K562 (cell line): ENCODE results near the gene MIER2. TPM values are rescaled to one million over a fixed set of nuclear protein-coding genes. Genes with fewer than 3 reads are reported as not detected.
A peak's percentile ranks its signal among the peaks of the same experiment; 100 is the strongest.

Experiments
- ATAC-seq: fragments of 200-7000 bp; cut with Tn5 transposase; 3 replicates; pipeline ENCODE4 v1.9.1; 2020; ENCODE audit warnings: moderate library complexity
- BruUV-seq: library from RNA; stranded (reverse); fragments of 400-500 nt; replicated peaks from 2 replicates; lab custom pipeline; 2021; lab: Mats Ljungman, UMichigan
- CTCF ChIA-PET: fragments of 300-600 bp; formaldehyde crosslinking; extraction: SDS; loops from one replicate; lab custom pipeline; 2021; ENCODE audit warnings: low intra/inter-chr PET ratio; lab: Yijun Ruan, JAX
- POLR2A ChIA-PET: fragments of 300-600, 350-650 bp; sonication (Branson Sonifier 250); formaldehyde crosslinking; extraction: SDS; loops from one replicate; lab custom pipeline; 2021; ENCODE audit warnings: antibody characterized with exemption, inconsistent platforms; lab: Yijun Ruan, JAX
- DNase-seq, 4 experiments: peaks; one replicate each; pipeline versions ENCODE4 v3.0.0 to v3.0.0-alpha.2; 2011 to 2018; ENCODE audit warnings: low spot score in 3 of 4, mixed read lengths in 3 of 4; ENCODE audit errors: extremely low read depth in 1 of 4
- FAIRE-seq: peaks from 2 replicates; lab custom pipeline; 2011; peaks lifted over from hg19 to GRCh38; lab: Jason Lieb, UNC
- H2AFZ ChIP-seq: 2 replicates; pipeline ENCODE4 v1.6.0; 2011; ENCODE audit warnings: low read depth, low read length, control low read depth, inconsistent platforms
- H3K27ac ChIP-seq: fragments of 200-600 bp; 3 replicates; pipeline ENCODE4 v1.8.0; 2011; ENCODE audit warnings: low read depth, mild to moderate bottlenecking, control low read depth, inconsistent platforms, low read length, moderate library complexity, mixed read lengths; ENCODE audit errors: extremely low read depth
- H3K27me3 ChIP-seq, 2 experiments: fragments of 300-600 bp in 1 of 2; 2 replicates in 1 of 2; 3 replicates in 1 of 2; pipeline versions ENCODE4 v1.6.0 to v1.8.0; 2011; ENCODE audit warnings: inconsistent platforms in 2 of 2, low read length in 2 of 2, mild to moderate bottlenecking in 1 of 2, mixed read lengths in 1 of 2, moderate library complexity in 1 of 2; ENCODE audit not compliant: control insufficient read depth in 2 of 2, insufficient read depth in 2 of 2
- H3K36me3 ChIP-seq: fragments of 300-600 bp; 3 replicates; pipeline ENCODE4 v1.8.0; 2011; ENCODE audit warnings: mild to moderate bottlenecking, low read length, inconsistent platforms; ENCODE audit not compliant: control insufficient read depth, insufficient read depth
- H3K4me1 ChIP-seq, 2 experiments: fragments of 200-600 bp in 1 of 2; replicated peaks in 1 of 2; 2 replicates in 1 of 2; 3 replicates in 1 of 2; pipeline versions ENCODE4 v1.5.1 to v1.8.0; 2011; ENCODE audit warnings: inconsistent platforms in 2 of 2, low read length in 2 of 2, mild to moderate bottlenecking in 1 of 2, mixed read lengths in 1 of 2, moderate library complexity in 1 of 2; ENCODE audit not compliant: control insufficient read depth in 2 of 2, insufficient read depth in 2 of 2
- H3K4me2 ChIP-seq: 2 replicates; pipeline ENCODE4 v1.6.1; 2011; ENCODE audit warnings: low read length, control low read depth, inconsistent platforms, mixed read lengths; ENCODE audit not compliant: insufficient read depth
- H3K4me3 ChIP-seq: fragments of 200-600 bp; sonication (generic), shearing (Covaris generic); 2 replicates; pipeline ENCODE4 v1.5.1; 2016; ENCODE audit warnings: control low read depth, inconsistent platforms
- H3K79me2 ChIP-seq: fragments of 200-600 bp; 3 replicates; pipeline ENCODE4 v1.8.0; 2011; ENCODE audit warnings: low read length, inconsistent platforms; ENCODE audit not compliant: control insufficient read depth, insufficient read depth
- H3K9ac ChIP-seq, 2 experiments: 2 replicates each; pipeline versions ENCODE4 v1.6.0 to v1.6.1; 2011; ENCODE audit warnings: low read depth in 2 of 2, low read length in 2 of 2, control low read depth in 1 of 2, inconsistent platforms in 1 of 2, mild to moderate bottlenecking in 1 of 2, mixed read lengths in 1 of 2; ENCODE audit not compliant: insufficient read depth in 1 of 2
- H3K9me1 ChIP-seq: one replicate; pipeline ENCODE4 v1.6.0; 2011; ENCODE audit warnings: inconsistent platforms, mild to moderate bottlenecking, low read length, moderate library complexity; ENCODE audit not compliant: control insufficient read depth, insufficient read depth
- H3K9me3 ChIP-seq: replicated peaks from 2 replicates; pipeline ENCODE4 v1.5.1; 2011; ENCODE audit warnings: low read depth, low read length, inconsistent platforms; ENCODE audit not compliant: control insufficient read depth, insufficient read depth
- H4K20me1 ChIP-seq: replicated peaks from 2 replicates; pipeline ENCODE4 v1.6.1; 2011; ENCODE audit warnings: low read length, inconsistent platforms, mixed read lengths; ENCODE audit not compliant: control insufficient read depth, insufficient read depth
- BMI1 ChIP-seq: fragments of 150-350 bp; IDR thresholded peaks from 2 replicates; pipeline ENCODE4 v1.6.1; 2014; ENCODE audit warnings: low read length
- ETV6 ChIP-seq, 3 experiments: fragments of 150-350 bp in 1 of 3; sonication (generic) in 1 of 3; formaldehyde crosslinking in 1 of 3; IDR thresholded peaks; 2 replicates each; pipeline versions ENCODE4 v1.6.1 to v1.8.0; 2014 to 2022; ENCODE audit warnings: borderline replicate concordance in 2 of 3, low read depth in 2 of 3, antibody characterized with exemption in 1 of 3, low read length in 1 of 3, mild to moderate bottlenecking in 1 of 3, missing genetic modification reagents in 1 of 3
- GATA2 ChIP-seq: sonication (generic); formaldehyde crosslinking; IDR thresholded peaks from 2 replicates; pipeline ENCODE4 v1.4.0; 2020; ENCODE audit warnings: mild to moderate bottlenecking, missing genetic modification reagents
- MAFG ChIP-seq: fragments of 450-650 bp; conservative IDR thresholded peaks from 2 replicates; pipeline ENCODE4 v1.6.1; 2016; ENCODE audit warnings: missing genetic modification characterization, missing compliant biosample characterization
- MECOM ChIP-seq: fragments of 250-450 bp; sonication (Bioruptor Pico); IDR thresholded peaks from 2 replicates; pipeline ENCODE4 v1.8.0; 2022; ENCODE audit warnings: inconsistent platforms
- NR2C1 ChIP-seq, 2 experiments: fragments of 450-650 bp; IDR thresholded peaks; 2 replicates each; pipeline ENCODE4 v1.6.1; 2017; ENCODE audit warnings: mild to moderate bottlenecking in 2 of 2, antibody characterized with exemption in 1 of 2, inconsistent platforms in 1 of 2, missing compliant biosample characterization in 1 of 2, missing genetic modification characterization in 1 of 2
- POLR2H ChIP-seq: IDR thresholded peaks from 2 replicates; pipeline ENCODE4 v1.6.1; 2016; ENCODE audit warnings: missing genetic modification characterization, low read depth, mild to moderate bottlenecking, control low read depth, missing compliant biosample characterization, moderate library complexity
- SMAD3 ChIP-seq: fragments of 450-650 bp; formaldehyde crosslinking; conservative IDR thresholded peaks from 2 replicates; pipeline ENCODE4 v1.4.0; 2020; ENCODE audit warnings: mild to moderate bottlenecking
- ZNF124 ChIP-seq: sonication (generic); formaldehyde crosslinking; IDR thresholded peaks from 2 replicates; pipeline ENCODE4 v1.8.1; 2022; ENCODE audit warnings: missing genetic modification reagents
- WGBS: fragments of 100-300 bp; shearing (Covaris generic); methylation state at CpG from one replicate; pipeline ENCODE4 v1.1.6; 2016; ENCODE audit warnings: low coverage, mixed read lengths; ENCODE audit not compliant: insufficient coverage; ENCODE audit errors: missing lambda C conversion rate; 5-methylcytosine and 5-hydroxymethylcytosine counted together
- in situ Hi-C: fragments of 300-500 bp; cut with MboI; formaldehyde crosslinking; loops from 4 replicates; pipeline ENCODE4 v1.15.0; 2018; ENCODE audit warnings: inconsistent platforms, mixed read lengths
- intact Hi-C: fragments of 100-400 bp; cut with micrococcal nuclease; formaldehyde crosslinking; loops from 2 replicates; pipeline ENCODE4 v1.14.2; 2022
- polyA plus RNA-seq, 8 experiments: library from polyadenylated mRNA; depleted of rRNA in 4 of 8; stranded (reverse) in 5 of 8; unstranded in 3 of 8; fragments of >200 nt; fragmentation: Nextera tagmentation in 2 of 8; fragmentation: Illumina TruSeq in 1 of 8; extraction: Ambion mirVana in 2 of 8; extraction: Trizol in 1 of 8; gene quantifications; 2 replicates each; pipeline versions ENCODE4 v1.2.1 to v1.2.3, GENCODE V29; 2011 to 2014; ENCODE audit warnings: inconsistent platforms in 1 of 8, missing spikeins in 1 of 8
- total RNA-seq, 7 experiments: library from RNA; depleted of rRNA in 6 of 7; stranded (reverse); fragments of >200 nt in 6 of 7; fragmentation: Illumina TruSeq in 2 of 7; extraction: Trizol in 2 of 7; gene quantifications; 2 replicates each; pipeline versions ENCODE4 v1.2.1 to v1.2.3, GENCODE V29; 2011 to 2021; ENCODE audit warnings: low replicate concordance in 1 of 7
- TF ChIP-seq, protein P1 (sequence below): fragments of 450-650 bp; formaldehyde crosslinking; IDR thresholded peaks from 2 replicates; pipeline ENCODE4 v1.4.0; 2020; ENCODE audit warnings: mild to moderate bottlenecking, mixed read lengths
- TF ChIP-seq, protein P2 (sequence below): fragments of 250-450 bp; sonication (Bioruptor Pico); IDR thresholded peaks from 2 replicates; pipeline ENCODE4 v1.5.0; 2020; ENCODE audit warnings: mild to moderate bottlenecking, borderline replicate concordance

The MIER2 gene
- total and polyA plus RNA-seq, 9 of the 15 experiments (the other 6 are each of a cell fraction or from before 2014, with no cell fraction given): 0.46 to 34.7 (median 15.6) TPM

DNA sequence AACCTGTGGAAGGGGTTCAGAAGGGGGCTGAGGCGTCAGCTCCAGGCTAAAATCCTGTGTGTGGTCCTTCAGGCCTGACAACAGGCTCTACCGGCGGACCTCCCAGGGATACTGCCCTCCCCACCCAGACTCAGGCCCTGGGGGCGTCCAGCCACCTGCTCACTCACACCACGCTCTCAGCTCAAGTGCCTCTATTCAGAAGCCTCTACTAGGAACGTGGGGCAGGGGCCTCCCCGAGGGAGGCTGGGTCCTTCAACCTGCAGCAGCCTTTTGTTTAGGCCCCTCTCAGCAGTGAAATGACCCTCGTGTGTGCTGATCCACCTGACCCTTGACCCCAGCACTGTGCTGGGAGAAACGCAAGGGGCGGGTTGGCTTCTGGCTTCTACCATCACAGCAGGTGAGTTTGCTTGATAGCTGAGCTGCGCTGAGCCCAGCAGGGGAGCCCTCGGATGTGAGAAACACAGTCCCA, 64.0 kb downstream of the MIER2 start:
- Histone ChIP-seq H3K4me1 (peaks cover 0 to 15% of the 10 kb centered on the region in 2 experiments; a peak in 1 of 5 replicates), H3K9me1 (no peaks in the 10 kb centered on the region), H3K4me3 (no peak overlapping the region), H3K27ac (no peak overlapping the region), H2AFZ (no peak overlapping the region), H3K4me2 (no peak overlapping the region), H3K79me2 (no peaks in the 10 kb centered on the region), H3K36me3 (no peaks in the 10 kb centered on the region), H3K9ac (no peak overlapping the region; a peak in 1 of 4 replicates), H3K9me3 (no peaks in the 10 kb centered on the region), H3K27me3 (peaks cover 10 to 30% of the 10 kb centered on the region in 2 experiments), H4K20me1 (0 out of 2 replicates have a peak, but pooled peaks cover 12% of the 10 kb centered on the region)
- no peak for TF ChIP-seq POLR2H (tag)
- peak; percentile 33; the same call in 1 of the 2 replicates for TF ChIP-seq NR2C1 (IDR thresholded peaks at IDR 0.05)
- no peak for TF ChIP-seq NR2C1 (tag; IDR thresholded peaks at IDR 0.05)
- no TSS peak for BruUV-seq
- intact Hi-C loops (no loop called here), in situ Hi-C loops (no loop called here)
- ChIA-PET POLR2A (no interaction called here), CTCF (no interaction called here)
- 37% methylated on average over 12 of the region's 12 CpGs for WGBS
- DNase-seq (peak in 3 of 4 experiments; percentile 47 to 58 (median 56)), ATAC-seq (peak; percentile 80), FAIRE-seq (peak; percentile 64)

DNA sequence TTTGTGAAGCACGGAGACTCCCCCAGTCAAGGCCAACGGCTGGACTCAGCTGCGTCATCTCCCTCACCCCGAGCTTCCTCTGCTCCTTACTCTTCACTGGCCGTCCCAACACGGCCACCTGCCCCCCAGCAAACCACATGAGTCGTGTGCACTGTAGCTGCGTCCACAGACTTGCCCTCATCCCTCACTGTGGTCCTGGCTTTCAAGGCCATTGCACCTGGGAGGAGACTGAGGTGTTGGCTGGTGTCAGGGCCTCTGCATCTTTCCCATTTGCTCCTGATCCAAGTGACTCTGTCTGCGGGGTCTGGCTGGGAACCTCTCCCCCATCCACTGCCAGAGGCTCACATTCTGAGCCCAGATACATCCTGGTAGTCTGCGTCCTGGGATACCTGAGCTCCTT, 64.9 kb downstream of the MIER2 start:
- WGBS: 10% methylated on average over 10 of the region's 10 CpGs
- no TSS peak for BruUV-seq
- FAIRE-seq (no peak), DNase-seq (no peak), ATAC-seq (no peak)
- ChIA-PET POLR2A (interaction anchor here (0.8 kb wide), 1 partner anchor 95 kb away, joined by 4 read pairs; no protein-coding TSS in a partner anchor), CTCF (no interaction called here)
- no peak overlapping the region for H3K4me3 ChIP-seq
- H3K27me3 ChIP-seq: peaks cover 15 to 38% of the 10 kb centered on the region in 2 experiments
- no peak overlapping the region for H3K27ac ChIP-seq
- in situ Hi-C loops: no loop called here
- H3K9ac ChIP-seq: no peak overlapping the region
- no peak overlapping the region for H2AFZ ChIP-seq
- intact Hi-C loops: no loop called here
- no peaks in the 10 kb centered on the region for H3K9me1 ChIP-seq
- H4K20me1 ChIP-seq: 0 out of 2 replicates have a peak, but pooled peaks cover 12% of the 10 kb centered on the region
- no peaks in the 10 kb centered on the region for H3K9me3 ChIP-seq
- H3K79me2 ChIP-seq: no peaks in the 10 kb centered on the region
- H3K36me3 ChIP-seq: no peaks in the 10 kb centered on the region
- peaks cover 0 to 15% of the 10 kb centered on the region in 2 experiments; a peak in 1 of 5 replicates for H3K4me1 ChIP-seq
- no peak overlapping the region for H3K4me2 ChIP-seq
- TF ChIP-seq ZNF124 (no peak), ETV6 (IDR thresholded peaks at IDR 0.05; ENCODE audit: borderline replicate concordance in 1 of 2, low read depth in 2 of 2, low read length in 1 of 2) (no peak), ETV6 (CRISPR knock-in tag; IDR thresholded peaks at IDR 0.05; ENCODE audit: borderline replicate concordance) (no peak), BMI1 (no peak), SMAD3 (no peak), GATA2 (CRISPR knock-in tag) (no peak), MECOM (CRISPR knock-in tag) (no peak), MAFG (no peak)
- TF ChIP-seq, protein P1, sequence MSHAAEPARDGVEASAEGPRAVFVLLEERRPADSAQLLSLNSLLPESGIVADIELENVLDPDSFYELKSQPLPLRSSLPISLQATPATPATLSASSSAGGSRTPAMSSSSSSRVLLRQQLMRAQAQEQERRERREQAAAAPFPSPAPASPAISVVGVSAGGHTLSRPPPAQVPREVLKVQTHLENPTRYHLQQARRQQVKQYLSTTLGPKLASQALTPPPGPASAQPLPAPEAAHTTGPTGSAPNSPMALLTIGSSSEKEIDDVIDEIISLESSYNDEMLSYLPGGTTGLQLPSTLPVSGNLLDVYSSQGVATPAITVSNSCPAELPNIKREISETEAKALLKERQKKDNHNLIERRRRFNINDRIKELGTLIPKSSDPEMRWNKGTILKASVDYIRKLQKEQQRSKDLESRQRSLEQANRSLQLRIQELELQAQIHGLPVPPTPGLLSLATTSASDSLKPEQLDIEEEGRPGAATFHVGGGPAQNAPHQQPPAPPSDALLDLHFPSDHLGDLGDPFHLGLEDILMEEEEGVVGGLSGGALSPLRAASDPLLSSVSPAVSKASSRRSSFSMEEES (CRISPR knock-in tag): no peak
- TF ChIP-seq, protein P2, sequence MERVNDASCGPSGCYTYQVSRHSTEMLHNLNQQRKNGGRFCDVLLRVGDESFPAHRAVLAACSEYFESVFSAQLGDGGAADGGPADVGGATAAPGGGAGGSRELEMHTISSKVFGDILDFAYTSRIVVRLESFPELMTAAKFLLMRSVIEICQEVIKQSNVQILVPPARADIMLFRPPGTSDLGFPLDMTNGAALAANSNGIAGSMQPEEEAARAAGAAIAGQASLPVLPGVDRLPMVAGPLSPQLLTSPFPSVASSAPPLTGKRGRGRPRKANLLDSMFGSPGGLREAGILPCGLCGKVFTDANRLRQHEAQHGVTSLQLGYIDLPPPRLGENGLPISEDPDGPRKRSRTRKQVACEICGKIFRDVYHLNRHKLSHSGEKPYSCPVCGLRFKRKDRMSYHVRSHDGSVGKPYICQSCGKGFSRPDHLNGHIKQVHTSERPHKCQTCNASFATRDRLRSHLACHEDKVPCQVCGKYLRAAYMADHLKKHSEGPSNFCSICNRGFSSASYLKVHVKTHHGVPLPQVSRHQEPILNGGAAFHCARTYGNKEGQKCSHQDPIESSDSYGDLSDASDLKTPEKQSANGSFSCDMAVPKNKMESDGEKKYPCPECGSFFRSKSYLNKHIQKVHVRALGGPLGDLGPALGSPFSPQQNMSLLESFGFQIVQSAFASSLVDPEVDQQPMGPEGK (CRISPR knock-in tag): no peak
